ENCODE measurements around the gene TGM2.

Gene TGM2

GRCh38 chr20:38158701-38159351 is 6.2 kb downstream of the TGM2 start:
- DNase-seq = no peak

- DNase-seq = no peak
Observed at GRCh38 chr20:38157635-38158495, 7.2 kb downstream of the TGM2 start.

- DNase-seq = no peak
Observed at GRCh38 chr20:38156888-38157634, 8.0 kb downstream of the TGM2 start.

GRCh38 chr20:38156280-38156679 is 8.8 kb downstream of the TGM2 start:
- DNase-seq = no peak

GRCh38 chr20:38155811-38156210 is 9.3 kb downstream of the TGM2 start:
- DNase-seq = no peak

- DNase-seq = no peak
Observed at GRCh38 chr20:38153401-38153800, 11.7 kb downstream of the TGM2 start.

GRCh38 chr20:38152621-38153221 is 12.3 kb downstream of the TGM2 start:
- no peak for DNase-seq

GRCh38 chr20:38152175-38152620 is 12.9 kb downstream of the TGM2 start:
- DNase-seq = no peak

GRCh38 chr20:38151455-38151854 is 13.6 kb downstream of the TGM2 start:
- no peak for DNase-seq

- no peak for DNase-seq
Observed at GRCh38 chr20:38150335-38151170, 14.5 kb downstream of the TGM2 start.

- no peak for DNase-seq
Observed at GRCh38 chr20:38148328-38149102, 16.6 kb downstream of the TGM2 start.

GRCh38 chr20:38147751-38148150 is 17.3 kb downstream of the TGM2 start:
- no peak for DNase-seq

GRCh38 chr20:38147163-38147562 is 17.9 kb downstream of the TGM2 start:
- DNase-seq = no peak

- DNase-seq = no peak
Observed at GRCh38 chr20:38146628-38147027, 18.4 kb downstream of the TGM2 start.

- no peak for DNase-seq
Observed at GRCh38 chr20:38146156-38146555, 18.9 kb downstream of the TGM2 start.

GRCh38 chr20:38145729-38146075 is 19.4 kb downstream of the TGM2 start:
- no peak for DNase-seq

GRCh38 chr20:38144974-38145728 is 19.9 kb downstream of the TGM2 start:
- DNase-seq = no peak

- DNase-seq = no peak
Observed at GRCh38 chr20:38144598-38144973, 20.5 kb downstream of the TGM2 start.

- no peak for DNase-seq
Observed at GRCh38 chr20:38143646-38144554, 21.2 kb downstream of the TGM2 start.

GRCh38 chr20:38143238-38143645 is 21.8 kb downstream of the TGM2 start:
- DNase-seq = no peak

Data from activated CD4-positive, CD25-positive, alpha-beta regulatory T cell treated with anti-CD3 and anti-CD28 coated beads, Interleukin-2, amount 50 U/mL, for 72 hours (primary cell).